Smooth muscle cell of the brain vasculature (primary cell): Measurements from ENCODE around the gene CEPT1.
"Not testable (repeated sequence)": the region's sequence is repeated elsewhere in the genome, so short reads cannot be mapped to it uniquely, and the experiment has no call there.

Source experiments
- DNase-seq: peaks from one replicate; pipeline ENCODE4 v3.0.0-alpha.2; 2012; ENCODE audit warnings: low read depth, low spot score

CEPT1 gene

GRCh38 chr1:111139956-111140679 lies at the start of gene CEPT1, which contains the start of gene DRAM2:
Gene CEPT1 (plus strand): TSS chr1:111140223. CDS start chr1:111147715, 7,492 bp downstream.
Gene DRAM2 (minus strand): TSS chr1:111140093. CDS start chr1:111131554, 8,539 bp downstream.
- DNase-seq: peak; percentile 82

- DNase-seq: not testable (repeated sequence)
These were observed 44.6 kb upstream of the CEPT1 start for GRCh38 chr1:111095421-111095820.

GRCh38 chr1:111097356-111098099 lies 42.5 kb upstream of the CEPT1 start:
- no peak for DNase-seq

GRCh38 chr1:111099289-111099688 lies 40.7 kb upstream of the CEPT1 start:
- no peak for DNase-seq

- DNase-seq: no peak
These were observed 38.0 kb upstream of the CEPT1 start for GRCh38 chr1:111101854-111102642.

GRCh38 chr1:111104981-111105380 lies 35.0 kb upstream of the CEPT1 start:
- DNase-seq: no peak

GRCh38 chr1:111110197-111110899 lies 29.7 kb upstream of the CEPT1 start:
- no peak for DNase-seq

GRCh38 chr1:111116496-111116895 lies 23.5 kb upstream of the CEPT1 start:
- DNase-seq: no peak

GRCh38 chr1:111126354-111126753 lies 13.7 kb upstream of the CEPT1 start:
- no peak for DNase-seq

GRCh38 chr1:111127923-111128643 lies 11.9 kb upstream of the CEPT1 start:
- no peak for DNase-seq

- no peak for DNase-seq
These were observed 10.6 kb upstream of the CEPT1 start for GRCh38 chr1:111129376-111129775.

- DNase-seq: no peak
These were observed 8.3 kb upstream of the CEPT1 start for GRCh38 chr1:111131693-111132092.

GRCh38 chr1:111133866-111134265 lies 6.2 kb upstream of the CEPT1 start:
- no peak for DNase-seq

GRCh38 chr1:111139324-111139955 lies 583 bp upstream of the CEPT1 start:
- peak; percentile 28 for DNase-seq

GRCh38 chr1:111140680-111140967 lies 601 bp downstream of the CEPT1 start:
- peak; percentile 3 for DNase-seq

- no peak for DNase-seq
These were observed 1.5 kb downstream of the CEPT1 start for GRCh38 chr1:111141245-111142220.

GRCh38 chr1:111142356-111142975 lies 2.4 kb downstream of the CEPT1 start:
- no peak for DNase-seq

- no peak for DNase-seq
These were observed 5.5 kb downstream of the CEPT1 start for GRCh38 chr1:111145542-111145941.
